Sigmoid colon (tissue), 7 donors: ENCODE results near the gene TIMP3. TPM values are rescaled to one million over a fixed set of nuclear protein-coding genes. Genes with fewer than 3 reads are reported as not detected.

Experiments
- DNase-seq: peaks from one replicate; pipeline ENCODE4 v3.0.0-alpha.2; 2019
- H3K27ac ChIP-seq, 4 donors: fragments of 200-600 bp; sonication (generic); one replicate each; pipeline ENCODE4 v1.5.1; 2016 to 2019; ENCODE audit warnings: mild to moderate bottlenecking in 1 of 4
- H3K27me3 ChIP-seq, 3 donors: fragments of 200-600 bp; sonication (generic); one replicate each; pipeline ENCODE4 v1.5.1; 2019; ENCODE audit warnings: mild to moderate bottlenecking in 1 of 3
- H3K36me3 ChIP-seq, 4 donors: fragments of 200-600 bp; sonication (generic); one replicate each; pipeline ENCODE4 v1.5.1; 2016 to 2019
- H3K4me1 ChIP-seq, 4 donors: fragments of 200-600 bp; sonication (generic); one replicate each; pipeline ENCODE4 v1.5.1; 2017 to 2019
- H3K4me3 ChIP-seq, 4 donors: fragments of 200-600 bp; sonication (generic); one replicate each; pipeline ENCODE4 v1.5.1; 2017 to 2019; ENCODE audit warnings: mild to moderate bottlenecking in 2 of 4, moderate library complexity in 1 of 4
- H3K9me3 ChIP-seq, 4 donors: fragments of 200-600 bp in 3 of 4; sonication (generic) in 3 of 4; one replicate each; pipeline versions ENCODE4 v1.5.1 to v1.6.1; 2013 to 2019
- EP300 ChIP-seq, 4 donors: sonication (generic); formaldehyde crosslinking; IDR thresholded peaks; one replicate each; pipeline ENCODE4 v1.6.1; 2017; ENCODE audit warnings: antibody characterized with exemption in 4 of 4
- POLR2A ChIP-seq, 2 donors: fragments of 450-650 bp; IDR thresholded peaks; one replicate each; pipeline ENCODE4 v1.6.1; 2016; ENCODE audit warnings: antibody characterized with exemption in 2 of 2, mild to moderate bottlenecking in 2 of 2, moderate library complexity in 2 of 2
- POLR2AphosphoS5 ChIP-seq, 4 donors: sonication (generic); formaldehyde crosslinking; IDR thresholded peaks; one replicate each; pipeline ENCODE4 v1.6.1; 2017; ENCODE audit warnings: antibody characterized with exemption in 4 of 4
- WGBS, 2 donors: extraction: QIAGEN DNeasy Blood & Tissue Kit; methylation state at CpG; one replicate each; pipeline ENCODE4 v1.1.7; 2013; 5-methylcytosine and 5-hydroxymethylcytosine counted together
- intact Hi-C: fragments of 100-400 bp; cut with DNase I; formaldehyde crosslinking; loops from one replicate; pipeline ENCODE4 v1.15.1; 2023
- polyA plus RNA-seq, 3 donors: library from polyadenylated mRNA; stranded (reverse); fragments of 200-250 nt; gene quantifications; one replicate each; pipeline ENCODE4 v1.2.3, GENCODE V29; 2013
- total RNA-seq, 4 donors: library from RNA; depleted of rRNA; stranded (reverse); fragments of >200 nt; gene quantifications; one replicate each; pipeline ENCODE4 v1.1.0, GENCODE V29; 2016
- TF ChIP-seq, protein P1 (sequence below), 4 experiments: fragments of 450-650 bp in 3 of 4; fragments of 200-600 bp in 1 of 4; IDR thresholded peaks; one replicate each; pipeline ENCODE4 v1.5.1; 2016 to 2019; ENCODE audit warnings: antibody characterized with exemption in 4 of 4, mild to moderate bottlenecking in 3 of 4, moderate library complexity in 2 of 4
- donor health status: healthy with polysubstance abuse.
- donor health status: Bipolar disorder and iron deficiency.
- donor health status: healthy.

TIMP3 gene
- total and polyA plus RNA-seq, 7 donors = 4.6 to 295 (median 120) TPM

DNA sequence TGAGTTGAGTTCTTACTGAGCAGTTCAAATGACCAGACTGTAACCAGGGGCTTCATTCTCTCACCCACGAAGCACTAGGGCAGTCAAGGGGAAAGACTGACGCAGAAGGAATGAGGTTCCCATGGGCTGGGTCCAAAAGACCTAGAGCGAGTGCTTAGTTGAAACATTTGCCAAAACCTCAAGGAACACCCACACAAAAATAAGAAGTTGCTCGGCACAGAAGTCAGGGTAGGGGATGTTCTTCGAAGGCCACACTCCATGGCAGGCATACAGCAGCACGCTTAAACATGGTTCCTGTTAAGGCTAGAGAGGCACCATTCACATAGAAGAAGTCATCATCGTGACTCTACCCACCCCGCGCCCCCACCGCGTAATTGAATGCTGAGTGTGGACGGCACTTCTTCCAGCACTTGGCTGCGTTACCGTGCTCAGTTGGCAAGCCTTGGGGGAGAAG lies 52.9 kb downstream of the TIMP3 start:
- Histone ChIP-seq H3K9me3 (no peaks in the 10 kb centered on the region), H3K4me3 (no peak overlapping the region), H3K27me3 (no peaks in the 10 kb centered on the region), H3K4me1 (peaks cover 0 to 41% (median 39%) of the 10 kb centered on the region in 4 donors), H3K27ac (peak overlapping the region in 2 of 4 donors; percentile 24 to 38), H3K36me3 (peaks cover 5 to 49% (median 28%) of the 10 kb centered on the region in 4 donors)
- intact Hi-C loops = loop anchor here (5.0 kb wide), 1 partner anchor 53 kb away; no protein-coding TSS in a partner anchor
- DNase-seq = no peak
- TF ChIP-seq POLR2A (IDR thresholded peaks at IDR 0.05) (no peak), POLR2AphosphoS5 (IDR thresholded peaks at IDR 0.05) (peak in 1 of 4 donors; percentile 15)
- 90 to 91% methylated on average over 14 of the region's 14 CpGs for WGBS, 2 donors

DNA sequence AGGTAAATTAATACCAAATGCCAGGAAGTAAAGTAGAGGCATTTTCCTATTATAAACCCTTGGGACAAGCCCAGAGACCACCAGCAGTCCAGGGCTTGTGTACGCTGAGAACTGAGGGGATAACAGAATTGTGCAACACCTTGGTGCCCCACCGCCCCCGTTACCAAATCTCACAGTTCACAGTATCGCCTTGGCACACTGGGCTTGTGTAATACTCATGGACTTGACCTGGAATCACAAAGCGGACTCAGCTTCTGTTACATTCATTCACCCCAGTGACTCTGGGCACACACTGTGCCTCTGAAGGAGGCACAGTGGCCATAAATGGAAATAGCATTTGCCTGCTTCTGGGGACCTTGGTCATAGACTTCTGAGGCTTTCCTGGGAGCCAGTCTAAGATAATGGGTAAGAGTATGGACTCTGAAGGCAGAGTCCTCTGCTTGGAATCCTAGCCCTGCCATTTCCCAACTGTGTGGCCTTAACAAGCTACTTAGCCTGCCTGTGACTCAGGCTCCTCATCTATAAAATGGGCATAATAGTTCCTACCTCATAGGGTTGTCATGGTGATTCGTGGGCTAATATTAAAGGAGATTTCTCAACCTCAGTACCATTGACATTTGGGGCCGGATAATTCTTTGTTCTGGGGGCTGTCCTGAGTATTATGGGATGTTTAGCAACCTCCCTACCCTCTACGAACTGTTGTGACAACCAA lies 53.7 kb downstream of the TIMP3 start:
- Histone ChIP-seq H3K27ac (peak overlapping the region in 3 of 4 donors; percentile 3 to 38 (median 22)), H3K4me1 (peaks cover 0 to 32% (median 31%) of the 10 kb centered on the region in 4 donors), H3K27me3 (no peaks in the 10 kb centered on the region), H3K4me3 (no peak overlapping the region), H3K9me3 (no peaks in the 10 kb centered on the region), H3K36me3 (peaks cover 5 to 57% (median 36%) of the 10 kb centered on the region in 4 donors)
- WGBS, 2 donors = 84 to 90% methylated on average over 8 of the region's 8 CpGs
- TF ChIP-seq, protein P1, sequence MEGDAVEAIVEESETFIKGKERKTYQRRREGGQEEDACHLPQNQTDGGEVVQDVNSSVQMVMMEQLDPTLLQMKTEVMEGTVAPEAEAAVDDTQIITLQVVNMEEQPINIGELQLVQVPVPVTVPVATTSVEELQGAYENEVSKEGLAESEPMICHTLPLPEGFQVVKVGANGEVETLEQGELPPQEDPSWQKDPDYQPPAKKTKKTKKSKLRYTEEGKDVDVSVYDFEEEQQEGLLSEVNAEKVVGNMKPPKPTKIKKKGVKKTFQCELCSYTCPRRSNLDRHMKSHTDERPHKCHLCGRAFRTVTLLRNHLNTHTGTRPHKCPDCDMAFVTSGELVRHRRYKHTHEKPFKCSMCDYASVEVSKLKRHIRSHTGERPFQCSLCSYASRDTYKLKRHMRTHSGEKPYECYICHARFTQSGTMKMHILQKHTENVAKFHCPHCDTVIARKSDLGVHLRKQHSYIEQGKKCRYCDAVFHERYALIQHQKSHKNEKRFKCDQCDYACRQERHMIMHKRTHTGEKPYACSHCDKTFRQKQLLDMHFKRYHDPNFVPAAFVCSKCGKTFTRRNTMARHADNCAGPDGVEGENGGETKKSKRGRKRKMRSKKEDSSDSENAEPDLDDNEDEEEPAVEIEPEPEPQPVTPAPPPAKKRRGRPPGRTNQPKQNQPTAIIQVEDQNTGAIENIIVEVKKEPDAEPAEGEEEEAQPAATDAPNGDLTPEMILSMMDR (IDR thresholded peaks at IDR 0.05) = no peak
- TF ChIP-seq POLR2A (IDR thresholded peaks at IDR 0.05) = no peak
- no peak for TF ChIP-seq EP300 (IDR thresholded peaks at IDR 0.05)
- TF ChIP-seq POLR2AphosphoS5 (IDR thresholded peaks at IDR 0.05) = no peak
- intact Hi-C loops = no loop called here
- DNase-seq = no peak

DNA sequence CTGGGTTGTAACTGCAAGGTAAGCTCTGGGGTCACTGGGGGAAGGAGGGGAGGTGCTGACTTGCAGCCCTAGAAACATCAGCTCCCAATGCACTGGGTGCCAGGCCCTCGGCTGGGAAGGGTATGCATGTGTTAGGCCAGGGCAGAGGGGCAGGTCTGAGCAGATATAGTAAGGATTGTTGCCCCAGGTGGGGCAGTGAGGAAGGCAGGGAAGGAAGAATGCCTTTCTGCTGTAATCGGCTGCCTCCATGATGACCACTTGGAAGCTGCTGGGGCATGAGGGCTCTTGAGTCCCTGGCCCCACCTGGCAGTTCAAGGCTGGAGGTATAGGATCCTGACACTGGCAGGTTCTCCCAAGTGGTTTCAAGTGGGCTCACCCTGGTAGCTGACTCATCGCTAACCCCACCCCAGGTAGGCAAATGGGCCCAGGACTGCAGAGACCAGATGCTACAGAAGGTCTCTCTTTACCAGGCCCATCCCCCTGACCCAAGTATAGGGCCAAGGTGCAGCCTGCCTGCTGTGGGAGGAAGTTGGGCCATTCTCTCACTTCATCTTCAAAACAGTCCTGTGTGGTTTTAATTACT lies 56.7 kb downstream of the TIMP3 start:
- no peak overlapping the region for H3K4me3 ChIP-seq
- intact Hi-C loops = no loop called here
- DNase-seq = no peak
- H3K4me1 ChIP-seq = peaks cover 0 to 2% (median 1%) of the 10 kb centered on the region in 4 donors
- peaks cover 5 to 82% (median 37%) of the 10 kb centered on the region in 4 donors for H3K36me3 ChIP-seq
- no peaks in the 10 kb centered on the region for H3K27me3 ChIP-seq
- TF ChIP-seq POLR2A (IDR thresholded peaks at IDR 0.05) = no peak
- TF ChIP-seq, protein P1 (IDR thresholded peaks at IDR 0.05) = no peak
- no peak for TF ChIP-seq POLR2AphosphoS5 (IDR thresholded peaks at IDR 0.05)
- no peak for TF ChIP-seq EP300 (IDR thresholded peaks at IDR 0.05)
- H3K27ac ChIP-seq = no peak overlapping the region
- H3K9me3 ChIP-seq = no peaks in the 10 kb centered on the region
- WGBS, 2 donors = 91 to 94% methylated on average over 3 of the region's 3 CpGs

DNA sequence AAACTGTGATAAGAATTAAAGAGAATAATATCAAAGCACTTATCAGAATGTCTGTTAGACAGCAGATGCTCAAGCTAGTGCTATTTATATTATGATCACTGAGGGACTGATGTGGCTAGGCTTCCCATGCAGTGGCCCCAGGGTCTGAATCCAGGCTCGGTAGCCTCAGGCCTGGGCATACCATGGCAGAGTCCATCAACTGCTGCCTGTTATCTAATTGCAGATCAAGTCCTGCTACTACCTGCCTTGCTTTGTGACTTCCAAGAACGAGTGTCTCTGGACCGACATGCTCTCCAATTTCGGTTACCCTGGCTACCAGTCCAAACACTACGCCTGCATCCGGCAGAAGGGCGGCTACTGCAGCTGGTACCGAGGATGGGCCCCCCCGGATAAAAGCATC lies 57.5 kb downstream of the TIMP3 start:
- Histone ChIP-seq H3K4me3 (no peak overlapping the region), H3K27me3 (no peaks in the 10 kb centered on the region), H3K4me1 (no peaks in the 10 kb centered on the region), H3K9me3 (no peaks in the 10 kb centered on the region), H3K27ac (no peak overlapping the region), H3K36me3 (peaks cover 5 to 76% (median 37%) of the 10 kb centered on the region in 4 donors)
- WGBS, 2 donors = 83 to 86% methylated on average over 9 of the region's 9 CpGs
- TF ChIP-seq POLR2AphosphoS5 (IDR thresholded peaks at IDR 0.05) (no peak), EP300 (IDR thresholded peaks at IDR 0.05) (no peak), POLR2A (IDR thresholded peaks at IDR 0.05) (no peak)
- TF ChIP-seq, protein P1 (IDR thresholded peaks at IDR 0.05) = no peak
- intact Hi-C loops = no loop called here
- DNase-seq = no peak

DNA sequence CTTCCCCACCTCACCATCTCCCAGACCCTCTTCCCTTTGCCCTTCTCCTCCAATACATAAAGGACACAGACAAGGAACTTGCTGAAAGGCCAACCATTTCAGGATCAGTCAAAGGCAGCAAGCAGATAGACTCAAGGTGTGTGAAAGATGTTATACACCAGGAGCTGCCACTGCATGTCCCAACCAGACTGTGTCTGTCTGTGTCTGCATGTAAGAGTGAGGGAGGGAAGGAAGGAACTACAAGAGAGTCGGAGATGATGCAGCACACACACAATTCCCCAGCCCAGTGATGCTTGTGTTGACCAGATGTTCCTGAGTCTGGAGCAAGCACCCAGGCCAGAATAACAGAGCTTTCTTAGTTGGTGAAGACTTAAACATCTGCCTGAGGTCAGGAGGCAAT lies 58.2 kb downstream of the TIMP3 start:
- Histone ChIP-seq H3K9me3 (no peaks in the 10 kb centered on the region), H3K4me3 (no peak overlapping the region), H3K36me3 (peaks cover 5 to 68% (median 37%) of the 10 kb centered on the region in 4 donors), H3K27ac (no peak overlapping the region), H3K27me3 (no peaks in the 10 kb centered on the region), H3K4me1 (no peaks in the 10 kb centered on the region)
- TF ChIP-seq POLR2A (IDR thresholded peaks at IDR 0.05) = no peak
- TF ChIP-seq POLR2AphosphoS5 (IDR thresholded peaks at IDR 0.05) = no peak
- TF ChIP-seq, protein P1 (IDR thresholded peaks at IDR 0.05) = no peak
- no peak for TF ChIP-seq EP300 (IDR thresholded peaks at IDR 0.05)
- intact Hi-C loops = no loop called here
- 84 to 88% methylated on average over 1 of the region's 1 CpG for WGBS, 2 donors
- DNase-seq = no peak
